GM20000 (cell line): ENCODE results near the gene TRAPPC3.

ENCODE experiments used
- DNase-seq: peaks from one replicate; pipeline ENCODE4 v3.0.0; 2012; ENCODE audit warnings: low spot score
- TF ChIP-seq, protein P1 (sequence below): IDR thresholded peaks from 2 replicates; pipeline ENCODE4 v1.5.1; 2012; ENCODE audit warnings: mild to moderate bottlenecking, control low read depth; ENCODE audit errors: extremely low read depth, missing control alignments

The TRAPPC3 gene

GRCh38 chr1:36148821-36149236 lies 457 bp downstream of the TRAPPC3 start:
- DNase-seq = no peak
- TF ChIP-seq, protein P1, sequence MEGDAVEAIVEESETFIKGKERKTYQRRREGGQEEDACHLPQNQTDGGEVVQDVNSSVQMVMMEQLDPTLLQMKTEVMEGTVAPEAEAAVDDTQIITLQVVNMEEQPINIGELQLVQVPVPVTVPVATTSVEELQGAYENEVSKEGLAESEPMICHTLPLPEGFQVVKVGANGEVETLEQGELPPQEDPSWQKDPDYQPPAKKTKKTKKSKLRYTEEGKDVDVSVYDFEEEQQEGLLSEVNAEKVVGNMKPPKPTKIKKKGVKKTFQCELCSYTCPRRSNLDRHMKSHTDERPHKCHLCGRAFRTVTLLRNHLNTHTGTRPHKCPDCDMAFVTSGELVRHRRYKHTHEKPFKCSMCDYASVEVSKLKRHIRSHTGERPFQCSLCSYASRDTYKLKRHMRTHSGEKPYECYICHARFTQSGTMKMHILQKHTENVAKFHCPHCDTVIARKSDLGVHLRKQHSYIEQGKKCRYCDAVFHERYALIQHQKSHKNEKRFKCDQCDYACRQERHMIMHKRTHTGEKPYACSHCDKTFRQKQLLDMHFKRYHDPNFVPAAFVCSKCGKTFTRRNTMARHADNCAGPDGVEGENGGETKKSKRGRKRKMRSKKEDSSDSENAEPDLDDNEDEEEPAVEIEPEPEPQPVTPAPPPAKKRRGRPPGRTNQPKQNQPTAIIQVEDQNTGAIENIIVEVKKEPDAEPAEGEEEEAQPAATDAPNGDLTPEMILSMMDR = no peak

GRCh38 chr1:36144413-36144812 lies 4.9 kb downstream of the TRAPPC3 start:
- no peak for DNase-seq

DNA sequence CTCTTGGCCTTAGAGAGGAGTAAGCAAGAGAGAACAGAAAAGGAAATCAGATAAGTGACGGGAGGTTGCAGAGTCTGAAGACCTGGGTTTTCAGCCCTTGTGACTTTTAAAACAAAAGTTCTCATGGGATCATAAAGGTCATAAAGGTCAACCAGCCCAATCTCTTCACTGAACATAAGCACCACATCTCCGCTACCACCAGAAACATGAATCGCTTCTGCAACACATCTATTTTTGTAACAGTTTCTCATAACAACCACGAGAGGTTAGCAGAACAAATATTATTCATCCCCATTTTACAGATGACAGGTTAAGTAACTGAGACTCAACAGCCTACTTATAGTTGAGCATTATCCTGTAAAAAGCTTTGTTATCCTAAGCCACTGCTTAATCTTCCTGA lies 5.9 kb downstream of the TRAPPC3 start:
- DNase-seq = peak; percentile 62
- TF ChIP-seq, protein P1 = no peak

More at GRCh38 chr1:36144413-36144812, 4.9 kb downstream of the TRAPPC3 start:
- TF ChIP-seq, protein P1 = no peak

DNA sequence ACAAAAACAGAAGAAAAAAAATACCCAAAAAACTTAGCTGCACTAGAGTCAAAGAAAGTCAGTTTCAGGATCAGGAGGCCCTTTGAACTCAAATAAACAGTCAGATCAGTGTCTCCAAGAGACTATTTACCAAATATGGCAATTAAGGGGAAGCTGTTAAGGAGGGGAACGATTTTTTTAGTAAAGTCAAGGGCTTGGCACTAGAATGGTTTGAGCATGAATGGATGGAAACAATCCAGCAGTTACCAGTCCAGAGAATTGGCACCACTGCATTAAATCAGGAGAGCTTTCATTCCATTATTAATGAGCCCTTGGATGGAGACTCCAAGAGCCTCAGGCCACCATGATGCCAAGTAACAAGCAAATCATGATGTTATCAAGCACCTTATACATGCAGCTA lies 7.2 kb downstream of the TRAPPC3 start:
- DNase-seq = no peak

DNA sequence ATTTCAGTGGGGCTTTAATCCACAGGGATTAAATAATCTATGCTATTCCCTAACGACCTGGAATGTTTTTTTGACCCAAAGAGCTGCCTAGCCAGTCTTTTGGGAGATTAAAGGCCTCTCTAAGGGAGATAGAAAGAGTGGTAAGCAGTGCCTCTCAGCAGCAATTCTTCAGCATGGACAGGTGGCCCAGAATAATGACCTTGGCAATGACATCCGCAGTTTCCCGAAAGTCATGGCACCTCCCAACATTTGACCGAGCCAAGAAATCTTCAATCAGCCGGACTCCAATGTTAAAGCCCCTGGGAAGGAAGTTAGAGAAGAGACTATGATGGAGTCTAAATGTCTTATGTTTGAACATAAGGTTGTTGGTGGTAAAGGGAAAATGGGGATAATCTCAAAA lies 9.8 kb downstream of the TRAPPC3 start:
- no peak for DNase-seq
- TF ChIP-seq, protein P1 = no peak

More for the DNA sequence above, 7.2 kb downstream of the TRAPPC3 start:
- TF ChIP-seq, protein P1 = no peak

- no peak for DNase-seq
- TF ChIP-seq, protein P1 = no peak
Measured at GRCh38 chr1:36137776-36138175, 11.5 kb downstream of the TRAPPC3 start.

- DNase-seq = no peak
- TF ChIP-seq, protein P1 = no peak
Measured at GRCh38 chr1:36137226-36137625, 12.1 kb downstream of the TRAPPC3 start.
